IPS-18a (cell line): ENCODE results near the gene ARID4A.
"Not testable (repeated sequence)": the region's sequence is repeated elsewhere in the genome, so short reads cannot be mapped to it uniquely, and the experiment has no call there.

Source experiments
- H3K27ac ChIP-seq: one replicate; pipeline ENCODE4 v1.5.1; 2013; ENCODE audit warnings: low read length
- H3K27me3 ChIP-seq: one replicate; pipeline ENCODE4 v1.6.1; 2013; ENCODE audit warnings: mild to moderate bottlenecking, low read length; ENCODE audit not compliant: control insufficient read depth, insufficient read depth
- H3K36me3 ChIP-seq: one replicate; pipeline ENCODE4 v1.6.1; 2013; ENCODE audit warnings: low read depth, low read length; ENCODE audit not compliant: control insufficient read depth
- H3K4me1 ChIP-seq: one replicate; pipeline ENCODE4 v1.6.1; 2013; ENCODE audit warnings: low read depth, low read length; ENCODE audit not compliant: control insufficient read depth
- H3K4me3 ChIP-seq: one replicate; pipeline ENCODE4 v1.5.1; 2013; ENCODE audit warnings: low read length
- H3K9ac ChIP-seq: one replicate; pipeline ENCODE4 v1.6.1; 2013; ENCODE audit warnings: mild to moderate bottlenecking, low read length, moderate library complexity
- H3K9me3 ChIP-seq: one replicate; pipeline ENCODE4 v1.6.1; 2013; ENCODE audit warnings: low read depth, low read length; ENCODE audit not compliant: control insufficient read depth

Gene ARID4A

GRCh38 chr14:58298477-58299400 lies at the start of gene ARID4A:
Gene ARID4A, plus strand, starts transcription at chr14:58298555. Its CDS starts 1,300 bp downstream, at chr14:58299855.
- Histone ChIP-seq H3K9me3 (no peaks in the 10 kb centered on the region), H3K4me1 (peaks cover 6% of the 10 kb centered on the region), H3K36me3 (peaks cover 21% of the 10 kb centered on the region), H3K9ac (peak within 1 kb of the TSS; percentile 92), H3K4me3 (peak within 1 kb of the TSS; percentile 97), H3K27me3 (no peaks in the 10 kb centered on the region), H3K27ac (peak within 1 kb of the TSS; percentile 96)

GRCh38 chr14:58249611-58250010 lies 48.7 kb upstream of the ARID4A start:
- H3K27ac ChIP-seq, result no peak overlapping the region
- H3K27me3 ChIP-seq, result no peaks in the 10 kb centered on the region
- no peak overlapping the region for H3K4me3 ChIP-seq
- peaks cover 3% of the 10 kb centered on the region for H3K4me1 ChIP-seq
- no peaks in the 10 kb centered on the region for H3K9me3 ChIP-seq
- H3K9ac ChIP-seq, result no peak overlapping the region
- H3K36me3 ChIP-seq, result peaks cover 35% of the 10 kb centered on the region

GRCh38 chr14:58258156-58258555 lies 40.2 kb upstream of the ARID4A start:
- peaks cover 67% of the 10 kb centered on the region for H3K36me3 ChIP-seq

GRCh38 chr14:58262005-58262404 lies 36.4 kb upstream of the ARID4A start:
- peaks cover 92% of the 10 kb centered on the region for H3K36me3 ChIP-seq
- not testable (repeated sequence) for H3K4me1 ChIP-seq, H3K9ac ChIP-seq, H3K9me3 ChIP-seq, H3K27me3 ChIP-seq, H3K27ac ChIP-seq, H3K4me3 ChIP-seq

More at GRCh38 chr14:58258156-58258555, 40.2 kb upstream of the ARID4A start:
- H3K27me3 ChIP-seq, result no peaks in the 10 kb centered on the region
- no peaks in the 10 kb centered on the region for H3K4me1 ChIP-seq
- no peak overlapping the region for H3K27ac ChIP-seq
- H3K9ac ChIP-seq, result no peak overlapping the region
- no peaks in the 10 kb centered on the region for H3K9me3 ChIP-seq
- no peak overlapping the region for H3K4me3 ChIP-seq

GRCh38 chr14:58265401-58265800 lies 33.0 kb upstream of the ARID4A start:
- Histone ChIP-seq H3K4me3 (no peak overlapping the region), H3K36me3 (peaks cover 95% of the 10 kb centered on the region), H3K9me3 (no peaks in the 10 kb centered on the region), H3K27ac (no peak overlapping the region), H3K4me1 (no peaks in the 10 kb centered on the region), H3K9ac (no peak overlapping the region), H3K27me3 (no peaks in the 10 kb centered on the region)

GRCh38 chr14:58270628-58271027 lies 27.7 kb upstream of the ARID4A start:
- Histone ChIP-seq H3K36me3 (peaks cover 78% of the 10 kb centered on the region), H3K27ac (no peak overlapping the region), H3K4me1 (no peaks in the 10 kb centered on the region), H3K9ac (no peak overlapping the region), H3K9me3 (no peaks in the 10 kb centered on the region), H3K4me3 (no peak overlapping the region), H3K27me3 (no peaks in the 10 kb centered on the region)

GRCh38 chr14:58272588-58273372 lies 25.6 kb upstream of the ARID4A start:
- Histone ChIP-seq H3K4me3 (no peak overlapping the region), H3K4me1 (no peaks in the 10 kb centered on the region), H3K27ac (no peak overlapping the region), H3K9ac (no peak overlapping the region), H3K27me3 (no peaks in the 10 kb centered on the region), H3K9me3 (no peaks in the 10 kb centered on the region), H3K36me3 (peaks cover 64% of the 10 kb centered on the region)

- H3K4me3 ChIP-seq, result no peak overlapping the region
- no peak overlapping the region for H3K27ac ChIP-seq
- H3K9ac ChIP-seq, result no peak overlapping the region
- peaks cover 52% of the 10 kb centered on the region for H3K36me3 ChIP-seq
- no peaks in the 10 kb centered on the region for H3K9me3 ChIP-seq
- no peaks in the 10 kb centered on the region for H3K4me1 ChIP-seq
- no peaks in the 10 kb centered on the region for H3K27me3 ChIP-seq
Measured at GRCh38 chr14:58274881-58275280, 23.5 kb upstream of the ARID4A start.

- Histone ChIP-seq H3K36me3 (peaks cover 48% of the 10 kb centered on the region), H3K27ac (no peak overlapping the region), H3K9me3 (no peaks in the 10 kb centered on the region), H3K4me3 (no peak overlapping the region), H3K9ac (no peak overlapping the region), H3K27me3 (no peaks in the 10 kb centered on the region), H3K4me1 (no peaks in the 10 kb centered on the region)
Measured at GRCh38 chr14:58275527-58276190, 22.7 kb upstream of the ARID4A start.

GRCh38 chr14:58276208-58276607 lies 22.1 kb upstream of the ARID4A start:
- H3K9me3 ChIP-seq, result no peaks in the 10 kb centered on the region
- H3K36me3 ChIP-seq, result peaks cover 47% of the 10 kb centered on the region
- H3K9ac ChIP-seq, result no peak overlapping the region
- H3K27ac ChIP-seq, result no peak overlapping the region
- H3K4me1 ChIP-seq, result no peaks in the 10 kb centered on the region
- H3K27me3 ChIP-seq, result no peaks in the 10 kb centered on the region
- no peak overlapping the region for H3K4me3 ChIP-seq

- H3K4me1 ChIP-seq, result no peaks in the 10 kb centered on the region
- peaks cover 35% of the 10 kb centered on the region for H3K36me3 ChIP-seq
- H3K4me3 ChIP-seq, result no peak overlapping the region
- no peak overlapping the region for H3K9ac ChIP-seq
- no peaks in the 10 kb centered on the region for H3K9me3 ChIP-seq
- H3K27ac ChIP-seq, result no peak overlapping the region
- H3K27me3 ChIP-seq, result no peaks in the 10 kb centered on the region
Measured at GRCh38 chr14:58278177-58278576, 20.2 kb upstream of the ARID4A start.
